T-helper 1 cell (primary cell): ENCODE measurements around the gene BSG.

Experiments
- DNase-seq, 5 donors: peaks; one replicate each; pipeline ENCODE4 v3.0.0-alpha.2; 2012 to 2020
- total RNA-seq, 4 donors: gene quantifications; one replicate each; lab custom pipeline; 2026; lab: John Stamatoyannopoulos, UW

BSG gene
- 62.8 to 84.5 (median 76.6) reads per million in 4 donors for total RNA-seq

DNA sequence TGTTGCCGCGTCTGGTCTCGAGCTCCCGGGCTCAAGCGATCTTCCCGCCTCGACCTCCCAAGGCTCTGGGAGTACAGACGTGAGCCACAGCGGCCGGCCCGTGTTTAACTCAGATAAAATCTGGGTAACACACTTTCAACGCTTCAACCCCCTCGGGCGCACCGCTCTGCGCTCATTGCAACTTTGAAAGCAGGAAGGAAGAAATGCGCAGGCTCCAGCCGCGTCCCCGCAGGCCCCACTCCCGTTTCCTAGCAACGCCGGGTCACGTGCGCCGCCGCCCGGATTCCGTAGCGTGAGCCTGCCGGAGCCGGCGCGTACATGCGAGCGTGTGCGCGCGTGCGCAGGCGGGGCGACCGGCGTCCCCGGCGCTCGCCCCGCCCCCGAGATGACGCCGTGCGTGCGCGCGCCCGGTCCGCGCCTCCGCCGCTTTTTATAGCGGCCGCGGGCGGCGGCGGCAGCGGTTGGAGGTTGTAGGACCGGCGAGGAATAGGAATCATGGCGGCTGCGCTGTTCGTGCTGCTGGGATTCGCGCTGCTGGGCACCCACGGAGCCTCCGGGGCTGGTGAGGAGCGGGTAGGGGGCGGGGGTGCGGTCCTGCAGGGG is at the start of gene BSG:
Gene BSG, plus strand, starts transcription at position 457 of the 603 bp plus-strand sequence. Its CDS starts 39 bp downstream, at position 496.
- peak; percentile 97 to 100 (median 98) for DNase-seq

- DNase-seq: no peak
These were observed 49.7 kb upstream of the BSG start for GRCh38 chr19:522726-523125.

- DNase-seq: no peak
These were observed 48.2 kb upstream of the BSG start for GRCh38 chr19:524062-524674.

GRCh38 chr19:525029-525428 is 47.4 kb upstream of the BSG start:
- DNase-seq: no peak

DNA sequence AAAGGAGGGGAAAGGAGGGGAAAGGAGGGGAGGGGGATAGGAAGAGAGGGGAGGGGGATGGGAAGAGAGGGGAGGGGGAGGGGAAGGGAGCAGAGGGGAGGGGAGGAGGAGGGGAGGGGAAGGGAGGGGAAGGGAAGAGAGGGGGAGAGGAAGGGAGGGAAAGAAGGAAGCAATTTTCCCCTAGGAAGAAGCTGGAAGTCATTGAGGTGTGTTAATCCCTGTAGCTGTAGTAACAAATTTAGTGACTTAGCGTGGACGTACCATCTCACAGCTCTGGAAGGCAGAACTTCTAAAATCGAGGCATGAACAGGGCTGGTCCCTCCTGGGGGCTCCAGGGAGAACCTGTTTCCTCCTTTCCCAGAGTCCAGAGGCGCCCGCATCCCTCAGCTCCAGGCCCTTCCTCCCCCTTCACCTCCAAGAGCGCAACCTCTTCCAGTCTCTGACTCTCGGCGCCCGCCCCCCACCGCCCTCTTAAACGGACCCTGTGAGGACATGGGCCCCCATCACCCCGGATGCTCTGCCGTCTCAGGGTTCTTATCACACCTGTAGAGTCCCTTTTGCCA is 46.5 kb upstream of the BSG start:
- DNase-seq: no peak

- no peak for DNase-seq
These were observed 42.0 kb upstream of the BSG start for GRCh38 chr19:530134-531008.

DNA sequence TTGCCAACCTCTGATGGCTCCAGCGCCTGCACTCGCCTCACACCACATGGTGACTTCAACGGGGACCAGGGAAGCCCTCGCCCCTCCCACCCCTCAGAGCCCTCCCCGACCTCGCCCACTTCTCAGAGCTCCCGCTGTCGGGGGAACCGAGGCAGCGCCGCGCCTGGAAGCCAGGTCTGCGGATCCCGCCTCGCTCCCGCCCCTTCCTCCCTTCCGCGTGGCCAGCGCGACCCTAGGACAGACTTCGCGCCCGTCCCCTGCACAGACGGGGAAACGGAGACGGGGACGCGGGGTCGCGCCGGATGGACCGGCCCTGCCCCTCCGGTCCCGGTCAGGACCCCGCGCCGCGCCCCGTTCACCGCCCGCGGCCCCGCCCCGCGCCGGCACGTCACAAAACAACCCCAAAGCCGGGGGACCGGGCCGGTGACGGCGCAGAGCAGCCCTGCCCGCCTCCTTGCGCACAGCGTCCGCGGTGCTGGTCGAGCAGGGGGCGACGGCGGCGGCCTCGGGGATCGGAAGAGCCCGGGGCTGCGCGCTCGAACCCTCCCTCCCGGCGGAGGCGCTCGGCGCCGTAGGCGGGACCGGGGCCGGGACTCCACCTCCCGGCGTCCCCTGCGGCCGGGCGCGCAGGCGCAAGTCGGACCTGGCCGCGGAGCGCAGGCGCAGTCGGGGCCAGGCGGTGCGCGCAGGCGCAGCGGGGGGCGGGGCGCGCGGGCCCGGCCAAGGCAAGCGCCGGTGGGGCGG is 41.2 kb upstream of the BSG start:
- peak; percentile 78 to 92 (median 79) for DNase-seq

DNA sequence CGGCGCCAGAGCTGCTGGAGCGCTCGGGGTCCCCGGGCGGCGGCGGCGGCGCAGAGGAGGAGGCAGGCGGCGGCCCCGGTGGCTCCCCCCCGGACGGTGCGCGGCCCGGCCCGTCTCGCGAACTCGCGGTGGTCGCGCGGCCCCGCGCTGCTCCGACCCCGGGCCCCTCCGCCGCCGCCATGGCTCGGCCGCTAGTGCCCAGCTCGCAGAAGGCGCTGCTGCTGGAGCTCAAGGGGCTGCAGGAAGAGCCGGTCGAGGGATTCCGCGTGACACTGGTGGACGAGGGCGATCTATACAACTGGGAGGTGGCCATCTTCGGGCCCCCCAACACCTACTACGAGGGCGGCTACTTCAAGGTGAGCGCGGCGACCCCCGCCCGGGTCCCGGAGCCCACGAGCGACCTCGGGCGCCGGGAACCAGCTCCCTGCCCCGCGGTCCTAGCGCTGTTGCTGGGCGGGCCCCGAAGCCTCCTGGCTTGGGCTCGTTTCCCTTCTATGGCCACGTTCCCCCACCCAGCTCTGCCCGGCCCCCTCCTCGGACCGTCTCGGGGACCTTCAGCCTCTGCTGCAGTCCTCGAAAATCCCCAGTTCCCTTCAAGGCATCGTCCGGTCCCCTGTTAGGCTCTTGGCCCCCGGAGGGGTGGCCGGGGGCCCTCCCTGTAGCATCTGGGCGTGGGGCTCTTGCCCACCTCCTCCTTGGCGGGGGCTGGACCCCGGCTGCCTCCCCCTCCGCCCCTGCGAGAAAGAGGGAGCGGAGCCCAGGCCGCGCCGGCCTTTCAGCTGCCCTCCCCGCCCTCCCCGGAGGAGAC is 40.4 kb upstream of the BSG start, which contains the start of gene CDC34:
Gene CDC34, plus strand, starts transcription at position 8 of the 808 bp plus-strand sequence. Its CDS starts 172 bp downstream, at position 180.
- DNase-seq: no peak

DNA sequence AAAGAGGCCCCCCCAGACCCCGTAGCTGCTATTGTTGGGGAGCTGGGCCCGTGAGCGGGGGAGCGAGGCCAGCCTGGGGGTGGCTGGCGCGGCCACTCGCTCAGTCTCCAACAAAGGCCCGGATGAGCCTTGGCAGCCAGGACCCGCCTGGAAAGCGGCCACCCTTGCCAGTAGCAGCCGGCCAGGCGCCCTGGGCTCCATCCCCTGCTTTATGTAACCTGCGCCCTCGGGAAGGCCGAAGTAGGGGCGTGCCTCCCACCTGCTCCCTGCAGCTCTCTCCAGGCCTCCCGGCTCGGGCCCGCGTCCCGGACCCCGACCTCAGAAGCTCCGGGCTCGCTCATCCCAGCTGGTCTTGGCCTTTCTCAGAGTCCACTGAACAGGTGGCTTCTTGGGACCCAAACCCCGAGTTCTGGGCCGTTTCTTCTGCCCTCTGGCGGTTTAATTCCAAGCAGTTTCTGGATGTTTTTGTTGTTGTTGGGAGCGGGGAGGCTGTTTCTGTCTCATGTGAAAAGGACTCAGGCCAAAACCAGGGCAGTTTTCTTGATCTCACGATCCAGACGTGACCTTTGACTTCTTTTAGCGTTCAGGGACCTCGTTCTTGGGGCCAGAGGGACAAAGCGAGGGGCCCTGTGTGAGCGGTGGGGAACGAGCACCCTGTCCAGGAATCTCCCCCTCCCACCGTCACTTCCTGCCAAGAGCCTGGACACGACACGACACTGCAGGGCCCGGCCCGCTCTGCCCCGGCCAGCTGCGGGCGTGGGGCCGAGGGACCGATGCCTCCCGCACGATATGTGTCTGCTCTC is 39.6 kb upstream of the BSG start:
- DNase-seq: peak in 2 of 5 donors; percentile 33 to 38

GRCh38 chr19:533364-534058 is 38.9 kb upstream of the BSG start:
- DNase-seq: no peak

DNA sequence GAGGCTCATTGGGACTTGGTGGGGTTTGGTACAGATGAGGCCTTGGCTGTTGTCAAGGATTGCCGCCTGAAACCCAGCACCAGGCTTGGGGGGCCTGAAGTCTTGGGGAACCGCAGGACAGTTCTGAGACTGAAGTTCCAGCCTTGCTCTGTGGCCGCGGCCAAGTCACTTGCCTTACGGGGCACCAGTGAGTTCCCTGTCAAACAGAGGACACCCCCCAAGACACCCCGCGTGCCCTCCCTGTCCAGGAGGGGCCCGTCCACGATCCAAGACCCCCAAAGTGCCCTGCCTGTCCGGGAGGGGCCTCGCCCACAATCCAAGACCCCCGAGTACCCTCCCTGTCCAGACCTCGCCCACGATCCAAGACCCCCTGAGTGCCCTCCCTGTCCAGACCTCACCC is 38.3 kb upstream of the BSG start:
- DNase-seq: no peak

- no peak for DNase-seq
These were observed 37.2 kb upstream of the BSG start for GRCh38 chr19:535017-535835.

DNA sequence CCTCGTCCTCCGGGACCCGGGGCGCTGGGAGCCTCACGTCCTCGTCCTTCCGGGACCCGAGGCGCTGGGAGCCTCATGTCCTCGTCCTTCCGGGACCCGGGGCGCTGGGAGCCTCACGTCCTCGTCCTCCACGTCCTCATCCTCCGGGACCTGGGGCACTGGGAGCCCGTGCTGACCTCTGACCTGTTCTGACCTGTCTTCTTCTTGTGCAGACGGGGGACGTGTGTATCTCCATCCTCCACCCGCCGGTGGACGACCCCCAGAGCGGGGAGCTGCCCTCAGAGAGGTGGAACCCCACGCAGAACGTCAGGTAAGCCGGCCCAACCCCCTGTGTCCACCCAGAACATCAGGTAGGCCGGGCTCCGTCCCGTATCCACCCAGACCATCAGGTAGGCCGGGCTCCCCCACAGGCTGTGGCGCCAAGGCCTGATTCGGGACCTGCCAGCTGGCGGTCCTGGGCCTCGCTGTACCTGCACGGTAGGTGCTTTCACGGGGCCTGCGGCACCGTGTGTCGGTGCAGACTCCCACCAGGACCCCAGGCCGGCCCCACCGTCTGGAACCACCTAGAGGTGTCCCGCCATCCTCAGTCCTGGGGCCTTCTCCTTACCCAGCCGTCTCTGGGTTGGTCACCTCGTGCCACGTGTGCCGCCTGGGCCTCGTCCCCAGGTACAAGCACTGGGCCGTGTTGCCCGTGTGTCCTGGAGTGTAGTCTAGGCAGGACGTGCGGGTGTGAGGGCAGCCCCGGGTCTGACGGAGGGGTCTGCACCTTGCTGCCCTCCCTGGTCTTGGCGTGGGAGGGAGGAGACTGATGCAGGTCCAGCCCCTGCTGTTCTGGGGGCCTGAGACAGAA is 36.1 kb upstream of the BSG start:
- no peak for DNase-seq

GRCh38 chr19:536881-537404 is 35.5 kb upstream of the BSG start:
- DNase-seq: no peak

- DNase-seq: no peak
These were observed 33.6 kb upstream of the BSG start for GRCh38 chr19:538641-539428.

DNA sequence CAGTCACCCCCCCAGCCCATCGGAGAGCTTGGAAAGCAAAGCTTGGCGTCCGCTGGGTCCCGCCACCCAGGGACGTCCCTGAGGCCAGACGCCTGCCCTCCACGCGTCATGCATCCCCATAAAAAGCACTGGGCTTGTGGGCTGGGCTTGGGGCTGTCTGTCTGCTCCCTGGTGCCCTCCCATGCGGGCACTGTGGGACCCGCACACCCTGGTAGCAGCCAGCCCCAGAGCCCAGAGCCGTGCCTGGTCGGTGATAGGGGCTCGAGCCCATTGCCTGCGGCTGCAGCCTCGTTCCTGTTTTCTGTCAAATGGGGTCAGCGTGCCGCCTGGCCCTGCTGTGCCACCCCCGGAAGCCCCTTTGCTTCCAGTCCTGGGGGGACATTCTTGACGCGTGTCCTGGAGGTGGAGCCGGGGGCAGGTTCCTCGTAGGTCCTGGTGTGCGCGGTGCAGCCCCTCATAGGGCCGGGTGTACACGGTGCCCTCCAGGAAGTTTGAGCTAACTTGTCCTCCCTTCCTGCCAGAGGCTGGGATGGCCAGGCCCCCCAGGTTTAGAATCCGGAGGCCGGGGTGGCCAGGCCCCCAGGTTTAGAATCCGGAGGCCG is 32.9 kb upstream of the BSG start:
- DNase-seq: no peak
